Heart right ventricle (tissue), 16 donors: ENCODE data around the gene UBE2J2. TPM values are rescaled to one million over a fixed set of nuclear protein-coding genes. Genes with fewer than 3 reads are reported as not detected.

Source experiments
- ATAC-seq, 8 donors: fragments of 200-7000 bp; cut with Tn5 transposase; one replicate each; pipeline ENCODE4 v1.9.1; 2020; ENCODE audit warnings: mild to moderate bottlenecking in 8 of 8, moderate library complexity in 8 of 8, moderate number of reproducible peaks in 1 of 8
- DNase-seq, 2 donors: peaks; one replicate each; pipeline ENCODE4 v3.0.0-alpha.2; 2020
- H3K27ac ChIP-seq, 10 donors: fragments of 200-600 bp; sonication (generic) in 2 of 10; one replicate each; pipeline versions ENCODE4 v1.5.0 to v1.8.0; 2020 to 2022; ENCODE audit warnings: mild to moderate bottlenecking in 3 of 10
- H3K27me3 ChIP-seq, 7 donors: fragments of 200-600 bp; one replicate each; pipeline ENCODE4 v1.8.0; 2021 to 2022; ENCODE audit warnings: mild to moderate bottlenecking in 2 of 7
- H3K36me3 ChIP-seq, 9 donors: fragments of 200-600 bp; sonication (generic) in 1 of 9; one replicate each; pipeline versions ENCODE4 v1.5.0 to v1.8.0; 2020 to 2022; ENCODE audit warnings: mild to moderate bottlenecking in 2 of 9
- H3K4me1 ChIP-seq, 9 donors: fragments of 200-600 bp; sonication (generic) in 1 of 9; one replicate each; pipeline versions ENCODE4 v1.5.0 to v1.8.0; 2020 to 2022; ENCODE audit warnings: mild to moderate bottlenecking in 4 of 9
- H3K4me3 ChIP-seq, 10 donors: fragments of 200-600 bp; sonication (generic) in 2 of 10; one replicate each; pipeline versions ENCODE4 v1.5.0 to v1.8.0; 2020 to 2022; ENCODE audit warnings: mild to moderate bottlenecking in 7 of 10, moderate library complexity in 2 of 10
- H3K9me3 ChIP-seq, 11 donors: fragments of 200-600 bp in 10 of 11; sonication (generic) in 2 of 11; one replicate each; pipeline versions ENCODE4 v1.5.0 to v1.8.0; 2013 to 2022; ENCODE audit warnings: mild to moderate bottlenecking in 2 of 11, control low read depth in 1 of 11, moderate library complexity in 1 of 11
- CTCF ChIP-seq, 9 donors: fragments of 200-600 bp; sonication (generic) in 2 of 9; IDR thresholded peaks; one replicate each; pipeline versions ENCODE4 v1.5.0 to v1.8.0; 2021 to 2022; ENCODE audit warnings: antibody characterized with exemption in 9 of 9, mild to moderate bottlenecking in 5 of 9, moderate library complexity in 1 of 9
- WGBS, 2 donors: extraction: QIAGEN DNeasy Blood & Tissue Kit; methylation state at CpG; one replicate each; pipeline ENCODE4 v1.1.7; 2013; ENCODE audit warnings: inconsistent platforms in 1 of 2; 5-methylcytosine and 5-hydroxymethylcytosine counted together
- intact Hi-C, 10 donors: fragments of 100-400 bp; cut with DNase I; formaldehyde crosslinking; loops; one replicate each; pipeline versions ENCODE4 v1.11.1 to v1.14.2; 2022
- polyA plus RNA-seq, 2 donors: library from polyadenylated mRNA; stranded (reverse); fragments of 200-250 nt; gene quantifications; one replicate each; pipeline ENCODE4 v1.2.3, GENCODE V29; 2013
- total RNA-seq, 10 donors: library from RNA; stranded (reverse); fragmentation: NEBNext Ultra II Directional in 3 of 10; extraction: Animal tissue kit (Norgen Biotek cat#: 25700) in 3 of 10; gene quantifications; one replicate each; pipeline versions ENCODE4 v1.2.1 to v1.2.4, GENCODE V29; 2021 to 2023
- donor health status: Arrhythmogenic right ventricular cardiomyopathy.
- donor health status: ischemic (EF 13 %, LVEDD 7.1; RV severe dilation, severe dysfunction).
- donor health status: healthy with polysubstance abuse.
- donor health status: DM: no; HTN: yes; CAD: no.
- donor health status: DM: no; HTN: no; CAD: no.
- donor health status: ischemic (EF 25% LVEDD 6.9; RV normal size, moderate dysfunction).
- donor health status: ischemic (EF 25% LVEDD 5.7; RV mildly dilated, moderate dysfunction).
- donor health status: healthy.
- donor health status: DM: yes; HTN: yes; CAD: no.
- donor health status: Ischemic cardiomyopathy.
- donor health status: ischemic (EF 35%, LVEDD 5.7; RV mildly dilated, moderate dysfunction).
- donor health status: nonischemic (EF 11% LVEDD 7.7; RV severe dilation, severe dysfunction).
- donor health status: DM: yes; HTN: yes; CAD: no.
- donor health status: PGD.
- donor health status: ischemic (EF 29% LVEDD 5.4; RV normal size, mild dysfunction).
- donor health status: nonischemic (EF 23%, LVEDD 6.1; RV moderate dilation, normal function).

UBE2J2 gene
- total and polyA plus RNA-seq, 12 donors, result 23.5 to 44.1 (median 30.5) TPM

- Histone ChIP-seq H3K4me1 (peaks cover 0 to 13% (median 5%) of the 10 kb centered on the region in 9 donors), H3K9me3 (no peaks in the 10 kb centered on the region), H3K36me3 (peaks cover 0 to 78% (median 37%) of the 10 kb centered on the region in 9 donors), H3K27ac (no peak overlapping the region), H3K27me3 (no peaks in the 10 kb centered on the region), H3K4me3 (no peak overlapping the region)
- no peak for DNase-seq
- intact Hi-C loops, result no loop called here
- ATAC-seq, result no peak
- no peak for TF ChIP-seq CTCF (IDR thresholded peaks at IDR 0.05)
- 89% methylated on average over 10 of the region's 10 CpGs for WGBS, 2 donors
Observed at GRCh38 chr1:1255611-1256010, 18.0 kb downstream of the UBE2J2 start.

DNA sequence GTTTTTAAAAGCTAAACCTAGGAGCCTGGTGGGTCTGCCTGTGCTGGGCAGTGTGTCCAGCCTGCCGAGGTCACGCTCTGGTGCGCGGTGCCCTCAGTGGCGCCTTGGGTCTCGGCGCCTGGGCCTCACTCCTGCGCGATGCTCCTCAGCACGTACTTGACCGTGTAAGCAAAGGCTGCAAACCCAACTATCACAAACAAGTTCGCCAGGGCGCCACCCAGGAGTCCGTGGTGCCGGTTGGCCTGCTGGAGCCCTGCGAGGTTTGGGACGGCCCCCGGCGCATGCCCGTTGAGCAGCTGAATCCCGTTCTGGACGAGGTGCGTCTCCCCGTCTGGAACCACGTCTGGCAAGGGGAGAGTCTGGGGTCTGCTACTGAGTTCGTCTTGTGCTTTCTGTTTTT lies 18.6 kb downstream of the UBE2J2 start:
- Histone ChIP-seq H3K36me3 (peaks cover 0 to 73% (median 37%) of the 10 kb centered on the region in 9 donors), H3K4me1 (peaks cover 0 to 8% (median 4%) of the 10 kb centered on the region in 9 donors), H3K27ac (no peak overlapping the region), H3K27me3 (no peaks in the 10 kb centered on the region), H3K9me3 (no peaks in the 10 kb centered on the region), H3K4me3 (no peak overlapping the region)
- no peak for TF ChIP-seq CTCF (IDR thresholded peaks at IDR 0.05)
- 94% methylated on average over 26 of the region's 26 CpGs for WGBS, 2 donors
- ATAC-seq, result no peak
- intact Hi-C loops, result no loop called here
- DNase-seq, result no peak

- Histone ChIP-seq H3K4me3 (no peak overlapping the region), H3K9me3 (no peaks in the 10 kb centered on the region), H3K4me1 (peaks cover 0 to 6% (median under 1%) of the 10 kb centered on the region in 9 donors), H3K36me3 (peaks cover 0 to 70% (median 37%) of the 10 kb centered on the region in 9 donors), H3K27ac (no peak overlapping the region), H3K27me3 (no peaks in the 10 kb centered on the region)
- DNase-seq (no peak), ATAC-seq (no peak)
- no peak for TF ChIP-seq CTCF (IDR thresholded peaks at IDR 0.05)
- 89 to 91% methylated on average over 21 of the region's 21 CpGs for WGBS, 2 donors
- intact Hi-C loops, result loop anchor here in 4 of 10 donors (5.0 kb wide), 2 partner anchors 132 to 137 kb away; partner anchors contain the start of gene C1orf159 (in 1 of the 4)
Observed at GRCh38 chr1:1254667-1254998, 19.0 kb downstream of the UBE2J2 start.

GRCh38 chr1:1253972-1254666 lies 19.5 kb downstream of the UBE2J2 start:
- Histone ChIP-seq H3K9me3 (no peaks in the 10 kb centered on the region), H3K36me3 (peaks cover 0 to 65% (median 37%) of the 10 kb centered on the region in 9 donors), H3K27me3 (no peaks in the 10 kb centered on the region), H3K4me3 (no peak overlapping the region), H3K27ac (no peak overlapping the region), H3K4me1 (peaks cover 0 to under 1% (median 0%) of the 10 kb centered on the region in 9 donors)
- ATAC-seq (no peak), DNase-seq (no peak)
- TF ChIP-seq CTCF (IDR thresholded peaks at IDR 0.05), result no peak
- 95 to 96% methylated on average over 43 to 50 of the region's 50 CpGs for WGBS, 2 donors
- intact Hi-C loops, result loop anchor here in 4 of 10 donors (5.0 kb wide), 2 partner anchors 132 to 137 kb away; partner anchors contain the start of gene C1orf159 (in 1 of the 4)
